GM12878 (cell line): ENCODE data around the gene NDEL1. TPM values are rescaled to one million over a fixed set of nuclear protein-coding genes. Genes with fewer than 3 reads are reported as not detected.

Experiments used
- ATAC-seq: fragments of 200-7000 bp; cut with Tn5 transposase; 3 replicates; pipeline ENCODE4 v1.9.1; 2020; ENCODE audit warnings: mild to moderate bottlenecking, moderate library complexity
- BruUV-seq: library from RNA; stranded (reverse); fragments of 400-500 nt; replicated peaks from 2 replicates; lab custom pipeline; 2021; lab: Mats Ljungman, UMichigan
- CTCF ChIA-PET: fragments of 300-600 bp; sonication (Branson Sonifier 250); formaldehyde crosslinking; extraction: SDS; loops from one replicate; lab custom pipeline; 2021; ENCODE audit warnings: inconsistent platforms; lab: Yijun Ruan, JAX
- POLR2A ChIA-PET: fragments of 350-600 bp; formaldehyde crosslinking; extraction: SDS; loops from one replicate; lab custom pipeline; 2021; ENCODE audit warnings: inconsistent platforms; lab: Charles Lee
- RAD21 ChIA-PET: fragments of 300-600 bp; sonication (Branson Sonifier 250); formaldehyde crosslinking; loops from one replicate; lab custom pipeline; 2023; ENCODE audit warnings: antibody characterized with exemption; ENCODE audit not compliant: unreplicated experiment; lab: Charles Lee
- SMC1A ChIA-PET: fragments of 300-600 bp; sonication (Branson Sonifier 250); formaldehyde crosslinking; loops from one replicate; lab custom pipeline; 2023; ENCODE audit not compliant: unreplicated experiment, uncharacterized antibody; lab: Charles Lee
- DNase-seq: peaks from one replicate; pipeline ENCODE4 v3.0.0-alpha.2; 2011; ENCODE audit warnings: low read depth, low spot score
- FAIRE-seq: peaks from 3 replicates; lab custom pipeline; 2011; peaks lifted over from hg19 to GRCh38; lab: Jason Lieb, UNC
- H2AFZ ChIP-seq: 2 replicates; pipeline ENCODE4 v1.6.0; 2011; ENCODE audit warnings: low read depth, low read length, control low read depth; ENCODE audit not compliant: control insufficient read depth
- H3K27ac ChIP-seq: 2 replicates; pipeline ENCODE4 v1.5.1; 2011; ENCODE audit warnings: control low read depth; ENCODE audit not compliant: control insufficient read depth, insufficient read depth
- H3K27me3 ChIP-seq, 2 experiments: replicated peaks in 1 of 2; 2 replicates each; pipeline versions ENCODE4 v1.6.0 to v1.6.1; 2011; ENCODE audit warnings: low read length in 1 of 2; ENCODE audit not compliant: control insufficient read depth in 2 of 2, insufficient read depth in 2 of 2
- H3K36me3 ChIP-seq, 2 experiments: 2 replicates each; pipeline ENCODE4 v1.5.1; 2011; ENCODE audit warnings: low read length in 1 of 2; ENCODE audit not compliant: control insufficient read depth in 2 of 2, insufficient read depth in 2 of 2
- H3K4me1 ChIP-seq: 2 replicates; pipeline ENCODE4 v1.6.1; 2011; ENCODE audit warnings: mild to moderate bottlenecking, low read length, moderate library complexity, mixed read lengths; ENCODE audit not compliant: control insufficient read depth, insufficient read depth
- H3K4me2 ChIP-seq: 2 replicates; pipeline ENCODE4 v1.6.0; 2011; ENCODE audit warnings: control low read depth; ENCODE audit not compliant: control insufficient read depth, insufficient read depth
- H3K4me3 ChIP-seq: fragments of 200-600 bp; sonication (generic); 2 replicates; pipeline ENCODE4 v1.5.1; 2016
- H3K79me2 ChIP-seq: 2 replicates; pipeline ENCODE4 v1.6.0; 2011; ENCODE audit warnings: low read length; ENCODE audit not compliant: control insufficient read depth, insufficient read depth
- H3K9ac ChIP-seq: 2 replicates; pipeline ENCODE4 v1.8.0; 2011; ENCODE audit warnings: low read length, control low read depth, mixed read lengths; ENCODE audit not compliant: control insufficient read depth, insufficient read depth
- H3K9me3 ChIP-seq: replicated peaks from 3 replicates; pipeline ENCODE4 v1.5.1; 2011; ENCODE audit warnings: mild to moderate bottlenecking, low read length; ENCODE audit not compliant: control insufficient read depth, insufficient read depth
- H4K20me1 ChIP-seq: 2 replicates; pipeline ENCODE4 v1.6.0; 2011; ENCODE audit not compliant: control insufficient read depth, insufficient read depth
- SREBF1 ChIP-seq: IDR thresholded peaks from 2 replicates; pipeline ENCODE4 v1.6.1; 2012; ENCODE audit warnings: mild to moderate bottlenecking, low read length
- WGBS: methylation state at CpG from one replicate; pipeline ENCODE4 v1.1.6; 2016; ENCODE audit warnings: low lambda C conversion rate; ENCODE audit not compliant: insufficient replicate concordance, insufficient coverage; ENCODE audit errors: missing lambda C conversion rate; 5-methylcytosine and 5-hydroxymethylcytosine counted together
- in situ Hi-C: fragments of 300-500 bp; cut with MboI; formaldehyde crosslinking; loops from 9 replicates; pipeline ENCODE4 v1.14.3; 2018; ENCODE audit warnings: mixed read lengths
- intact Hi-C: fragments of 100-400 bp; cut with micrococcal nuclease; formaldehyde crosslinking; loops from one replicate; pipeline ENCODE4 v1.14.2; 2022; ENCODE audit not compliant: unreplicated experiment
- polyA plus RNA-seq, 11 experiments: library from polyadenylated mRNA; depleted of rRNA in 4 of 11; unstranded in 6 of 11; stranded (reverse) in 5 of 11; fragments of >200 nt; fragmentation: Nextera tagmentation in 4 of 11; fragmentation: Illumina TruSeq in 1 of 11; extraction: Ambion mirVana in 4 of 11; extraction: Trizol in 1 of 11; gene quantifications; 1 replicate in 1 of 11; 2 replicates in 10 of 11; pipeline versions ENCODE4 v1.2.1 to v1.2.3, GENCODE V29; 2011 to 2016; ENCODE audit warnings: inconsistent platforms in 2 of 11, missing spikeins in 2 of 11, low read depth in 1 of 11
- total RNA-seq, 4 experiments: library from RNA; depleted of rRNA in 3 of 4; stranded (reverse); fragments of >200 nt in 3 of 4; fragmentation: Illumina TruSeq in 1 of 4; extraction: Trizol in 1 of 4; gene quantifications; 2 replicates each; pipeline versions ENCODE4 v1.2.1 to v1.2.3, GENCODE V29; 2013 to 2021
- TF ChIP-seq, protein P1 (sequence below): IDR thresholded peaks from 2 replicates; pipeline ENCODE4 v1.6.1; 2012; ENCODE audit warnings: mild to moderate bottlenecking, low read depth, low read length

Gene NDEL1
- total and polyA plus RNA-seq, 10 of the 15 experiments (the other 5 are each of a cell fraction or from before 2014, with no cell fraction given) = 0.72 to 41.5 (median 29.9) TPM

- SMC1A ChIA-PET = no interaction called here
- intact Hi-C loops = loop anchor here (10.0 kb wide), 1 partner anchor 357 kb away; the partner anchor contains the start of gene CCDC42
- Histone ChIP-seq H3K9ac (no peak overlapping the region), H2AFZ (no peak overlapping the region), H3K36me3 (no peaks in the 10 kb centered on the region), H3K4me1 (no peaks in the 10 kb centered on the region), H3K27me3 (no peaks in the 10 kb centered on the region), H3K9me3 (no peaks in the 10 kb centered on the region), H3K4me2 (no peak overlapping the region), H3K27ac (no peak overlapping the region), H3K79me2 (peaks cover 7% of the 10 kb centered on the region), H4K20me1 (no peaks in the 10 kb centered on the region), H3K4me3 (no peak overlapping the region)
- FAIRE-seq (no peak), ATAC-seq (no peak), DNase-seq (no peak)
- in situ Hi-C loops = no loop called here
- CTCF ChIA-PET = interaction anchor here (1.9 kb wide), 1 partner anchor 11 kb away, joined by 9 read pairs; the partner anchor contains the start of gene KRABD2
- WGBS = 94% methylated on average over 7 of the region's 7 CpGs
- TF ChIP-seq, protein P1, sequence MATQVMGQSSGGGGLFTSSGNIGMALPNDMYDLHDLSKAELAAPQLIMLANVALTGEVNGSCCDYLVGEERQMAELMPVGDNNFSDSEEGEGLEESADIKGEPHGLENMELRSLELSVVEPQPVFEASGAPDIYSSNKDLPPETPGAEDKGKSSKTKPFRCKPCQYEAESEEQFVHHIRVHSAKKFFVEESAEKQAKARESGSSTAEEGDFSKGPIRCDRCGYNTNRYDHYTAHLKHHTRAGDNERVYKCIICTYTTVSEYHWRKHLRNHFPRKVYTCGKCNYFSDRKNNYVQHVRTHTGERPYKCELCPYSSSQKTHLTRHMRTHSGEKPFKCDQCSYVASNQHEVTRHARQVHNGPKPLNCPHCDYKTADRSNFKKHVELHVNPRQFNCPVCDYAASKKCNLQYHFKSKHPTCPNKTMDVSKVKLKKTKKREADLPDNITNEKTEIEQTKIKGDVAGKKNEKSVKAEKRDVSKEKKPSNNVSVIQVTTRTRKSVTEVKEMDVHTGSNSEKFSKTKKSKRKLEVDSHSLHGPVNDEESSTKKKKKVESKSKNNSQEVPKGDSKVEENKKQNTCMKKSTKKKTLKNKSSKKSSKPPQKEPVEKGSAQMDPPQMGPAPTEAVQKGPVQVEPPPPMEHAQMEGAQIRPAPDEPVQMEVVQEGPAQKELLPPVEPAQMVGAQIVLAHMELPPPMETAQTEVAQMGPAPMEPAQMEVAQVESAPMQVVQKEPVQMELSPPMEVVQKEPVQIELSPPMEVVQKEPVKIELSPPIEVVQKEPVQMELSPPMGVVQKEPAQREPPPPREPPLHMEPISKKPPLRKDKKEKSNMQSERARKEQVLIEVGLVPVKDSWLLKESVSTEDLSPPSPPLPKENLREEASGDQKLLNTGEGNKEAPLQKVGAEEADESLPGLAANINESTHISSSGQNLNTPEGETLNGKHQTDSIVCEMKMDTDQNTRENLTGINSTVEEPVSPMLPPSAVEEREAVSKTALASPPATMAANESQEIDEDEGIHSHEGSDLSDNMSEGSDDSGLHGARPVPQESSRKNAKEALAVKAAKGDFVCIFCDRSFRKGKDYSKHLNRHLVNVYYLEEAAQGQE = no peak
- TF ChIP-seq SREBF1 = no peak
- RAD21 ChIA-PET = interaction anchor here (1.6 kb wide), 1 partner anchor 12 kb away, joined by 4 read pairs; the partner anchor contains the start of gene KRABD2
- BruUV-seq = no TSS peak
- POLR2A ChIA-PET = no interaction called here
Observed at GRCh38 chr17:8387914-8388651, 47.6 kb upstream of the NDEL1 start.
